Heart left ventricle (tissue), 16 donors: ENCODE data around the gene SPTBN1. TPM values are rescaled to one million over a fixed set of nuclear protein-coding genes. Genes with fewer than 3 reads are reported as not detected.

Experiments
- ATAC-seq, 4 donors: fragments of 200-7000 bp; cut with Tn5 transposase; one replicate each; pipeline ENCODE4 v1.9.1; 2020 to 2022; ENCODE audit warnings: moderate library complexity in 4 of 4, mild to moderate bottlenecking in 3 of 4, moderate number of reproducible peaks in 1 of 4
- DNase-seq, 5 donors: peaks; one replicate each; pipeline ENCODE4 v3.0.0-alpha.2; 2020
- H3K27ac ChIP-seq, 12 donors: fragments of 200-600 bp; sonication (generic) in 4 of 12; one replicate each; pipeline versions ENCODE4 v1.5.0 to v1.8.0; 2016 to 2022; ENCODE audit warnings: mild to moderate bottlenecking in 2 of 12
- H3K27me3 ChIP-seq, 9 donors: fragments of 200-600 bp; sonication (generic) in 2 of 9; one replicate each; pipeline versions ENCODE4 v1.5.1 to v1.8.0; 2016 to 2022; ENCODE audit warnings: mild to moderate bottlenecking in 3 of 9
- H3K36me3 ChIP-seq, 9 donors: fragments of 200-600 bp; sonication (generic) in 2 of 9; one replicate each; pipeline versions ENCODE4 v1.5.0 to v1.8.0; 2018 to 2022; ENCODE audit warnings: mild to moderate bottlenecking in 2 of 9
- H3K4me1 ChIP-seq, 12 donors: fragments of 200-600 bp; sonication (generic) in 4 of 12; one replicate each; pipeline versions ENCODE4 v1.5.0 to v1.8.0; 2016 to 2022; ENCODE audit warnings: mild to moderate bottlenecking in 3 of 12
- H3K4me3 ChIP-seq, 12 donors: fragments of 200-600 bp; sonication (generic) in 4 of 12; one replicate each; pipeline versions ENCODE4 v1.5.0 to v1.8.0; 2017 to 2022; ENCODE audit warnings: mild to moderate bottlenecking in 9 of 12, moderate library complexity in 4 of 12
- H3K9me3 ChIP-seq, 12 donors: fragments of 200-600 bp; sonication (generic) in 4 of 12; one replicate each; pipeline versions ENCODE4 v1.5.0 to v1.8.0; 2016 to 2022; ENCODE audit warnings: mild to moderate bottlenecking in 1 of 12
- CTCF ChIP-seq, 12 donors: fragments of 200-600 bp; sonication (generic) in 4 of 12; IDR thresholded peaks; one replicate each; pipeline versions ENCODE4 v1.5.0 to v1.8.0; 2018 to 2022; ENCODE audit warnings: antibody characterized with exemption in 12 of 12, mild to moderate bottlenecking in 5 of 12
- POLR2A ChIP-seq, 2 donors: fragments of 450-650 bp; IDR thresholded peaks; one replicate each; pipeline ENCODE4 v1.6.1; 2017; ENCODE audit warnings: antibody characterized with exemption in 2 of 2, mild to moderate bottlenecking in 2 of 2, moderate library complexity in 2 of 2
- WGBS, 4 donors: extraction: QIAGEN DNeasy Blood & Tissue Kit in 2 of 4; methylation state at CpG; one replicate each; pipeline versions ENCODE4 v1.1.5 to v1.1.7; 2013 to 2018; 5-methylcytosine and 5-hydroxymethylcytosine counted together
- intact Hi-C, 10 donors: fragments of 100-400 bp; cut with DNase I; formaldehyde crosslinking; loops; one replicate each; pipeline versions ENCODE4 v1.11.1 to v1.14.2; 2022
- polyA plus RNA-seq, 2 donors: library from polyadenylated mRNA; stranded (reverse); fragments of 200-250 nt; gene quantifications; one replicate each; pipeline ENCODE4 v1.2.3, GENCODE V29; 2013
- total RNA-seq, 9 donors: library from RNA; depleted of rRNA in 2 of 9; stranded (reverse); fragments of >200 nt in 2 of 9; fragmentation: NEBNext Ultra II Directional in 3 of 9; extraction: Animal tissue kit (Norgen Biotek cat#: 25700) in 3 of 9; gene quantifications; one replicate each; pipeline versions ENCODE4 v1.1.0 to v1.2.4, GENCODE V29; 2016 to 2023
- donor health status: ischemic (EF 13 %, LVEDD 7.1; RV severe dilation, severe dysfunction).
- donor health status: healthy with polysubstance abuse.
- donor health status: DM: no; HTN: yes; CAD: no.
- donor health status: DM: no; HTN: no; CAD: no.
- donor health status: ischemic (EF 25% LVEDD 6.9; RV normal size, moderate dysfunction).
- donor health status: ischemic (EF 25% LVEDD 5.7; RV mildly dilated, moderate dysfunction).
- donor health status: healthy.
- donor health status: DM: yes; HTN: yes; CAD: no.
- donor health status: ischemic (EF 35%, LVEDD 5.7; RV mildly dilated, moderate dysfunction).
- donor health status: nonischemic (EF 11% LVEDD 7.7; RV severe dilation, severe dysfunction).
- donor health status: DM: yes; HTN: yes; CAD: no.
- donor health status: PGD.
- donor health status: ischemic (EF 29% LVEDD 5.4; RV normal size, mild dysfunction).
- donor health status: nonischemic (EF 23%, LVEDD 6.1; RV moderate dilation, normal function).

The SPTBN1 gene
- total and polyA plus RNA-seq, 11 donors = 124 to 659 (median 422) TPM

- Histone ChIP-seq H3K9me3 (no peaks in the 10 kb centered on the region), H3K4me1 (peaks cover 0 to 6% (median 0%) of the 10 kb centered on the region in 12 donors), H3K27me3 (peaks cover 0 to 3% (median 0%) of the 10 kb centered on the region in 9 donors), H3K36me3 (no peaks in the 10 kb centered on the region), H3K4me3 (no peak overlapping the region), H3K27ac (no peak overlapping the region)
- DNase-seq (no peak), ATAC-seq (peak in 3 of 4 donors; percentile 37 to 57 (median 51))
- TF ChIP-seq POLR2A (IDR thresholded peaks at IDR 0.05) = no peak
- TF ChIP-seq CTCF (IDR thresholded peaks at IDR 0.05) = no peak
- intact Hi-C loops = no loop called here
These were observed 260.2 kb downstream of the SPTBN1 start for GRCh38 chr2:54716375-54716774.

GRCh38 chr2:54720563-54720962 lies 264.4 kb downstream of the SPTBN1 start:
- H3K9me3 ChIP-seq = no peaks in the 10 kb centered on the region
- WGBS, 4 donors = 66 to 70% (median 68%) methylated on average over 2 of the region's 2 CpGs
- no peak overlapping the region for H3K4me3 ChIP-seq
- peaks cover 0 to 26% (median 9%) of the 10 kb centered on the region in 12 donors for H3K4me1 ChIP-seq
- peaks cover 0 to 15% (median 0%) of the 10 kb centered on the region in 9 donors for H3K27me3 ChIP-seq
- no peaks in the 10 kb centered on the region for H3K36me3 ChIP-seq
- intact Hi-C loops = loop anchor here in 6 of 10 donors (5.0 to 10.0 kb wide), 6 partner anchors 114 to 603 kb away; partner anchors contain the start of gene ACYP2 (in 1 of the 6)
- ATAC-seq (no peak), DNase-seq (no peak)
- TF ChIP-seq POLR2A (IDR thresholded peaks at IDR 0.05) (no peak), CTCF (IDR thresholded peaks at IDR 0.05) (no peak)
- no peak overlapping the region for H3K27ac ChIP-seq

Other genes starting within 250 kb of the SPTBN1 start
- gene TSPYL6, start 200.1 kb upstream of the SPTBN1 start, total RNA-seq = under 1 TPM in 1 of 9 donors, not detected in 8; 0.12 TPM
- gene TSPYL6, start 200.1 kb upstream of the SPTBN1 start, polyA plus RNA-seq = under 1 TPM; 0.03 to 0.08 TPM